ENCODE results near the gene ZFP92. TPM values are rescaled to one million over a fixed set of nuclear protein-coding genes. Genes with fewer than 3 reads are reported as not detected.

ZFP92 gene
- total and polyA plus RNA-seq, 2 donors (not counting 3 experiments of a cell fraction or from before 2014, with no cell fraction given), result 0.36 to 1.2 TPM

DNA sequence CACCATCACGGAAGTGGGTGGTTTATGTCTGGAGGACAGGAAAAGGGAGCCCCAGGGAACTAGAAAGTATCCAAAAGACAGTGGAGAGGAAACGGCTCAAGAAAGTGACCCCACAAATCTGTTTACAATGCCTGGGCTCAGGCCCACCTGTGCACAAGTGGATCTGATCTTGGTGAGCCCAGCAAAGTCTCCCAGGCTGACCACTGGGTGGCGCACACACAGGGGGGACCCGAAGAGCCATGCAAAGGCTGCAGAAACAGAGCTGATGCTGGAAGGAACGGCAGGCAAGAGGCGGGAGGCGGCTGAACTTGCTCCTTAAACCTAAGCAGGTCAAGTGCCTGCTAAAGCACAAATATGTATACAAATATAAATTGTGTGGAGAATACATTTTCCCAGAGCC, 49.6 kb downstream of the ZFP92 start:
- Histone ChIP-seq H3K4me2 (ENCODE audit: insufficient read depth, low read length) (no peak overlapping the region), H2AFZ (ENCODE audit: low read depth, low read length) (no peak overlapping the region), H3K9me1 (replicated peaks; ENCODE audit: control insufficient read depth, extremely low read depth, insufficient read depth, low read length) (no peaks in the 10 kb centered on the region), H3K27me3 (ENCODE audit: control insufficient read depth in 2 of 2, insufficient read depth in 2 of 2, low read length in 2 of 2) (no peaks in the 10 kb centered on the region), H3K36me3 (ENCODE audit: control insufficient read depth in 2 of 2, extremely low read depth in 1 of 2, insufficient read depth in 2 of 2, low read length in 2 of 2) (peaks cover 0 to 3% of the 10 kb centered on the region in 2 experiments), H3K27ac (ENCODE audit: insufficient read depth, low read depth, low read length) (peak overlapping the region; percentile 58), H3K79me2 (ENCODE audit: control insufficient read depth, insufficient read depth, low read length) (no peaks in the 10 kb centered on the region), H3K9ac (replicated peaks; ENCODE audit: extremely low read depth, insufficient read depth, low read length) (no peak overlapping the region), H3K9me3 (replicated peaks; ENCODE audit: control insufficient read depth, insufficient read depth, low read length) (no peaks in the 10 kb centered on the region), H4K20me1 (replicated peaks; ENCODE audit: control insufficient read depth, extremely low read depth, insufficient read depth, low read length) (no peaks in the 10 kb centered on the region), H3K4me1 (ENCODE audit: control insufficient read depth, extremely low read depth, insufficient read depth, low read length) (peaks cover 5% of the 10 kb centered on the region), H3K4me3 (replicated peaks in 1 of 3; ENCODE audit: insufficient read depth in 1 of 3, low read depth in 1 of 3, low read length in 3 of 3) (no peak overlapping the region)
- ChIA-PET POLR2A (interaction anchor here (1.0 kb wide), 1 partner anchor 50 kb away, joined by 3 read pairs; no protein-coding TSS in a partner anchor), CTCF (interaction anchor here (0.5 to 2.9 kb wide), 31 partner anchors 9 to 519 kb away, joined by 3 to 55 read pairs (median 5); partner anchors contain the start of genes BGN, CCNQ, HAUS7 and TREX2)
- TF ChIP-seq, protein P1, sequence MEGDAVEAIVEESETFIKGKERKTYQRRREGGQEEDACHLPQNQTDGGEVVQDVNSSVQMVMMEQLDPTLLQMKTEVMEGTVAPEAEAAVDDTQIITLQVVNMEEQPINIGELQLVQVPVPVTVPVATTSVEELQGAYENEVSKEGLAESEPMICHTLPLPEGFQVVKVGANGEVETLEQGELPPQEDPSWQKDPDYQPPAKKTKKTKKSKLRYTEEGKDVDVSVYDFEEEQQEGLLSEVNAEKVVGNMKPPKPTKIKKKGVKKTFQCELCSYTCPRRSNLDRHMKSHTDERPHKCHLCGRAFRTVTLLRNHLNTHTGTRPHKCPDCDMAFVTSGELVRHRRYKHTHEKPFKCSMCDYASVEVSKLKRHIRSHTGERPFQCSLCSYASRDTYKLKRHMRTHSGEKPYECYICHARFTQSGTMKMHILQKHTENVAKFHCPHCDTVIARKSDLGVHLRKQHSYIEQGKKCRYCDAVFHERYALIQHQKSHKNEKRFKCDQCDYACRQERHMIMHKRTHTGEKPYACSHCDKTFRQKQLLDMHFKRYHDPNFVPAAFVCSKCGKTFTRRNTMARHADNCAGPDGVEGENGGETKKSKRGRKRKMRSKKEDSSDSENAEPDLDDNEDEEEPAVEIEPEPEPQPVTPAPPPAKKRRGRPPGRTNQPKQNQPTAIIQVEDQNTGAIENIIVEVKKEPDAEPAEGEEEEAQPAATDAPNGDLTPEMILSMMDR (IDR thresholded peaks at IDR 0.05; ENCODE audit: extremely low read depth in 1 of 2, insufficient read depth in 1 of 2, low read depth in 1 of 2, low read length in 2 of 2), result peak; percentile 60 to 65
- TF ChIP-seq, protein P2, sequence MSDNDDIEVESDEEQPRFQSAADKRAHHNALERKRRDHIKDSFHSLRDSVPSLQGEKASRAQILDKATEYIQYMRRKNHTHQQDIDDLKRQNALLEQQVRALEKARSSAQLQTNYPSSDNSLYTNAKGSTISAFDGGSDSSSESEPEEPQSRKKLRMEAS (IDR thresholded peaks at IDR 0.05; ENCODE audit: insufficient read depth, insufficient read length), result no peak
- TF ChIP-seq GATA2 (IDR thresholded peaks at IDR 0.05; ENCODE audit: insufficient read depth, insufficient read length, low read depth, low read length), result no peak
- FAIRE-seq, result peak; percentile 93
- peak; percentile 47 for DNase-seq (ENCODE audit: low read depth, low spot score)
- dilution Hi-C loops (cut with MboI; ENCODE audit: extremely low pct_ligation_motif_present, low sequenced_read_pairs), result no loop called here
- intact Hi-C loops (cut with micrococcal nuclease), result loop anchor here (1.0 kb wide), 2 partner anchors 46 to 429 kb away; no protein-coding TSS in a partner anchor
- no TSS peak for BruUV-seq (replicated peaks)

Small RNA genes within 50 kb of the gene (small RNA-seq; reads per million reads assigned to genes)
- not detected for gene RN7SL667P (ENCODE audit: insufficient read depth, insufficient read length, low read depth, low replicate concordance)

Other genes with a start within 250 kb of the ZFP92 start
- gene MAGEA1, start 232.2 kb upstream of the ZFP92 start, total RNA-seq, result not detected in 2 replicates
- not detected in 2 replicates for gene MAGEA1, start 232.2 kb upstream of the ZFP92 start, polyA plus RNA-seq
- not detected in 2 replicates for gene PNMA6F, start 89.7 kb upstream of the ZFP92 start, total RNA-seq
- gene PNMA6F, start 89.7 kb upstream of the ZFP92 start, polyA plus RNA-seq, result not detected in 2 replicates
- 8.5 and 11.0 TPM in 2 replicates for gene ZNF275, start 77.3 kb upstream of the ZFP92 start, total RNA-seq
- gene ZNF275, start 77.3 kb upstream of the ZFP92 start, polyA plus RNA-seq, result 9.7 and 10.3 TPM in 2 replicates
- not detected in 2 replicates for gene PNMA6E, start 10.1 kb upstream of the ZFP92 start, total RNA-seq
- not detected in 2 replicates for gene PNMA6E, start 10.1 kb upstream of the ZFP92 start, polyA plus RNA-seq
- gene TREX2, start 34.6 kb downstream of the ZFP92 start, total RNA-seq, result 0.82 and 1.9 TPM in 2 replicates
- gene TREX2, start 34.6 kb downstream of the ZFP92 start, polyA plus RNA-seq, result 0.99 and 1.9 TPM in 2 replicates
- gene HAUS7, start 59.1 kb downstream of the ZFP92 start, total RNA-seq, result 30.6 and 46.4 TPM in 2 replicates
- gene HAUS7, start 59.1 kb downstream of the ZFP92 start, polyA plus RNA-seq, result 31.0 and 33.4 TPM in 2 replicates
- 453 and 479 TPM in 2 replicates for gene BGN, start 83.5 kb downstream of the ZFP92 start, total RNA-seq
- gene BGN, start 83.5 kb downstream of the ZFP92 start, polyA plus RNA-seq, result 879 and 880 TPM in 2 replicates
- 0.07 and 0.16 TPM in 2 replicates for gene ATP2B3, start 106.2 kb downstream of the ZFP92 start, total RNA-seq
- gene ATP2B3, start 106.2 kb downstream of the ZFP92 start, polyA plus RNA-seq, result 0.01 and 0.02 TPM in 2 replicates
- 20.8 and 21.3 TPM in 2 replicates for gene CCNQ, start 187.7 kb downstream of the ZFP92 start, total RNA-seq
- 37.0 and 42.9 TPM in 2 replicates for gene CCNQ, start 187.7 kb downstream of the ZFP92 start, polyA plus RNA-seq
- gene DUSP9, start 235.7 kb downstream of the ZFP92 start, total RNA-seq, result 0.35 TPM in 1 of 2 replicates, not detected in the other
- gene DUSP9, start 235.7 kb downstream of the ZFP92 start, polyA plus RNA-seq, result 0.04 and 0.05 TPM in 2 replicates

Data from endothelial cell of umbilical vein (primary cell).